Gastroesophageal sphincter (tissue), 3 donors: Measurements from ENCODE around the gene TMSB4X.

Source experiments
- POLR2A ChIP-seq, 2 donors: fragments of 450-650 bp; IDR thresholded peaks; one replicate each; pipeline ENCODE4 v1.6.1; 2017; ENCODE audit warnings: antibody characterized with exemption in 2 of 2, mild to moderate bottlenecking in 2 of 2, moderate library complexity in 1 of 2
- TF ChIP-seq, protein P1 (sequence below), 4 experiments: fragments of 200-600 bp in 2 of 4; fragments of 450-650 bp in 2 of 4; sonication (generic) in 1 of 4; IDR thresholded peaks; one replicate each; pipeline ENCODE4 v1.5.1; 2017 to 2019; ENCODE audit warnings: antibody characterized with exemption in 4 of 4, mild to moderate bottlenecking in 2 of 4, moderate library complexity in 2 of 4

DNA sequence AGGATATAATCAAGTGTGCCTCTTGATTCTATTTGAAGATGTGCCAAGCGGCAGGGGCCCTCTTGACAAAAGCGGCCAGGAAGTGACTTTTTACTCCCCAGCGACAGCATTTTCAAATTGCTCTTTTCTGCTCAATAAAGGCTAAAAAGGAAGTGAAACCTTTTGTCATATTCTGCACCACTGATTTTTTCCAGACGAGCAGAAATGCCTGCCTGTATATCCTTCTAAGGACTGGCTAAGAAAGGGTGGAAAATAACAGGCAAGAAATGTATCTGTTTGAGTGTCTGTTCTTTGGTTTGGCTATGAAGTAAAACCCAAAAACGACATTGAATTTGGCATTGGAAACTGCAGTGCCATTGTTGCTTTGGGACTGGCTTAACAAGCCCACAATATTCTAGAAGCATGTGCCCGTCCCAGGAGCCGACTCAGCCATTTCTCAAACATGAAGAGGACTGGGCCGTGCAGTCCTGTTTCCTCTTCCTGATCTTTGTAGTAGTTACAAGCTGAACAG lies 25.4 kb downstream of the TMSB4X start:
- TF ChIP-seq, protein P1, sequence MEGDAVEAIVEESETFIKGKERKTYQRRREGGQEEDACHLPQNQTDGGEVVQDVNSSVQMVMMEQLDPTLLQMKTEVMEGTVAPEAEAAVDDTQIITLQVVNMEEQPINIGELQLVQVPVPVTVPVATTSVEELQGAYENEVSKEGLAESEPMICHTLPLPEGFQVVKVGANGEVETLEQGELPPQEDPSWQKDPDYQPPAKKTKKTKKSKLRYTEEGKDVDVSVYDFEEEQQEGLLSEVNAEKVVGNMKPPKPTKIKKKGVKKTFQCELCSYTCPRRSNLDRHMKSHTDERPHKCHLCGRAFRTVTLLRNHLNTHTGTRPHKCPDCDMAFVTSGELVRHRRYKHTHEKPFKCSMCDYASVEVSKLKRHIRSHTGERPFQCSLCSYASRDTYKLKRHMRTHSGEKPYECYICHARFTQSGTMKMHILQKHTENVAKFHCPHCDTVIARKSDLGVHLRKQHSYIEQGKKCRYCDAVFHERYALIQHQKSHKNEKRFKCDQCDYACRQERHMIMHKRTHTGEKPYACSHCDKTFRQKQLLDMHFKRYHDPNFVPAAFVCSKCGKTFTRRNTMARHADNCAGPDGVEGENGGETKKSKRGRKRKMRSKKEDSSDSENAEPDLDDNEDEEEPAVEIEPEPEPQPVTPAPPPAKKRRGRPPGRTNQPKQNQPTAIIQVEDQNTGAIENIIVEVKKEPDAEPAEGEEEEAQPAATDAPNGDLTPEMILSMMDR (IDR thresholded peaks at IDR 0.05) = no peak
- TF ChIP-seq POLR2A (IDR thresholded peaks at IDR 0.05) = no peak
